Stimulated activated CD4-positive, alpha-beta T cell treated with anti-CD3 and anti-CD28 coated beads, Interleukin-15, amount 100 ng/mL, for 1 hour (primary cell): ENCODE results near the gene SPSB2.
A peak's percentile ranks its signal among the peaks of the same experiment; 100 is the strongest.
"Not testable (repeated sequence)": the region's sequence is repeated elsewhere in the genome, so short reads cannot be mapped to it uniquely, and the experiment has no call there.

Source experiments
- DNase-seq, 2 donors: peaks; one replicate each; pipeline ENCODE4 v3.0.0-alpha.2; 2020; ENCODE audit warnings: low read depth in 1 of 2, low spot score in 1 of 2

SPSB2 gene

GRCh38 chr12:6873094-6874014 lies at the start of gene SPSB2:
TSS of gene SPSB2 (minus strand) at chr12:6873303. CDS start at chr12:6872901, 402 bp downstream.
- DNase-seq, result peak; percentile 98 to 100

- DNase-seq, result no peak
Measured at GRCh38 chr12:6921996-6922946, 49.2 kb upstream of the SPSB2 start.

- DNase-seq, result no peak
Measured at GRCh38 chr12:6921539-6921938, 48.4 kb upstream of the SPSB2 start.

- DNase-seq, result no peak
Measured at GRCh38 chr12:6919588-6919987, 46.5 kb upstream of the SPSB2 start.

GRCh38 chr12:6917491-6918231 lies 44.6 kb upstream of the SPSB2 start:
- DNase-seq, result no peak

GRCh38 chr12:6916426-6917200 lies 43.5 kb upstream of the SPSB2 start:
- DNase-seq, result no peak

GRCh38 chr12:6915789-6916285 lies 42.7 kb upstream of the SPSB2 start:
- DNase-seq, result no peak

- no peak for DNase-seq
Measured at GRCh38 chr12:6914947-6915788, 42.1 kb upstream of the SPSB2 start.

- peak; percentile 71 to 75 for DNase-seq
Measured at GRCh38 chr12:6914246-6914946, 41.3 kb upstream of the SPSB2 start, which contains the start of gene ENO2. TSS of gene ENO2 (plus strand) at chr12:6914580. CDS start at chr12:6915833, 1,253 bp downstream.

GRCh38 chr12:6912164-6912935 lies 39.2 kb upstream of the SPSB2 start:
- DNase-seq, result no peak

GRCh38 chr12:6909421-6910145 lies 36.5 kb upstream of the SPSB2 start:
- DNase-seq, result no peak

- DNase-seq, result not testable (repeated sequence)
Measured at GRCh38 chr12:6908141-6908540, 35.0 kb upstream of the SPSB2 start.

- DNase-seq, result no peak
Measured at GRCh38 chr12:6905414-6906040, 32.4 kb upstream of the SPSB2 start.

GRCh38 chr12:6904280-6905276 lies 31.5 kb upstream of the SPSB2 start, which contains the start of gene LRRC23:
TSS of gene LRRC23 (plus strand) at chr12:6904822. CDS start at chr12:6905634, 812 bp downstream.
- DNase-seq, result peak; percentile 88 to 93

GRCh38 chr12:6903722-6904121 lies 30.6 kb upstream of the SPSB2 start:
- DNase-seq, result no peak
